Peyer's patch (tissue), 4 donors: ENCODE measurements around the gene HYDIN.
"Not testable (repeated sequence)": the region's sequence is repeated elsewhere in the genome, so short reads cannot be mapped to it uniquely, and the experiment has no call there.

ENCODE experiments used
- CTCF ChIP-seq, 6 experiments: fragments of 450-650 bp in 4 of 6; fragments of 200-600 bp in 2 of 6; sonication (generic) in 1 of 6; IDR thresholded peaks; one replicate each; pipeline ENCODE4 v1.5.1; 2017 to 2019; ENCODE audit warnings: antibody characterized with exemption in 6 of 6, mild to moderate bottlenecking in 3 of 6, moderate library complexity in 1 of 6
- POLR2A ChIP-seq, 2 donors: fragments of 450-650 bp; IDR thresholded peaks; one replicate each; pipeline ENCODE4 v1.5.1; 2017; ENCODE audit warnings: antibody characterized with exemption in 2 of 2, mild to moderate bottlenecking in 2 of 2, moderate library complexity in 2 of 2

GRCh38 chr16:70960169-70960568 lies 270.4 kb downstream of the HYDIN start:
- TF ChIP-seq CTCF, POLR2A (IDR thresholded peaks at IDR 0.05): not testable (repeated sequence)
